Spleen (tissue), 11 donors: ENCODE results near the gene TRABD2B. TPM values are rescaled to one million over a fixed set of nuclear protein-coding genes. Genes with fewer than 3 reads are reported as not detected.
A peak's percentile ranks its signal among the peaks of the same experiment; 100 is the strongest.

Source experiments
- DNase-seq: peaks from one replicate; pipeline ENCODE4 v3.0.0-alpha.2; 2020
- H3K27ac ChIP-seq, 8 donors: fragments of 200-600 bp; sonication (generic) in 7 of 8; 1 replicate in 4 of 8; 2 replicates in 4 of 8; pipeline versions ENCODE4 v1.5.0 to v1.8.0; 2016 to 2021; ENCODE audit warnings: inconsistent platforms in 4 of 8, mild to moderate bottlenecking in 4 of 8, moderate library complexity in 1 of 8
- H3K27me3 ChIP-seq, 7 donors: fragments of 200-600 bp; sonication (generic) in 6 of 7; replicated peaks in 1 of 7; 1 replicate in 4 of 7; 2 replicates in 3 of 7; pipeline versions ENCODE4 v1.5.0 to v1.8.0; 2016 to 2021; ENCODE audit warnings: inconsistent platforms in 3 of 7, mild to moderate bottlenecking in 1 of 7
- H3K36me3 ChIP-seq, 6 donors: fragments of 200-600 bp; sonication (generic) in 5 of 6; 1 replicate in 4 of 6; 2 replicates in 2 of 6; pipeline versions ENCODE4 v1.5.0 to v1.8.0; 2016 to 2021; ENCODE audit warnings: inconsistent platforms in 2 of 6
- H3K4me1 ChIP-seq, 6 donors: fragments of 200-600 bp; sonication (generic) in 5 of 6; 1 replicate in 3 of 6; 2 replicates in 3 of 6; pipeline versions ENCODE4 v1.5.0 to v1.8.0; 2016 to 2021; ENCODE audit warnings: inconsistent platforms in 3 of 6
- H3K4me3 ChIP-seq, 8 donors: fragments of 200-600 bp; sonication (generic) in 7 of 8; 1 replicate in 4 of 8; 2 replicates in 4 of 8; pipeline versions ENCODE4 v1.5.0 to v1.8.0; 2016 to 2021; ENCODE audit warnings: inconsistent platforms in 4 of 8, mild to moderate bottlenecking in 4 of 8, moderate library complexity in 2 of 8
- H3K9me3 ChIP-seq, 8 donors: fragments of 200-600 bp; sonication (generic) in 7 of 8; 1 replicate in 4 of 8; 2 replicates in 4 of 8; pipeline versions ENCODE4 v1.5.0 to v1.8.0; 2016 to 2021; ENCODE audit warnings: inconsistent platforms in 4 of 8
- POLR2A ChIP-seq, 3 donors: fragments of 450-650 bp; IDR thresholded peaks; one replicate each; pipeline ENCODE4 v1.5.1; 2017; ENCODE audit warnings: antibody characterized with exemption in 3 of 3, mild to moderate bottlenecking in 1 of 3
- POLR2AphosphoS5 ChIP-seq, 3 donors: sonication (generic); formaldehyde crosslinking; IDR thresholded peaks; one replicate each; pipeline ENCODE4 v1.5.1; 2017; ENCODE audit warnings: antibody characterized with exemption in 3 of 3
- WGBS, 5 donors: extraction: QIAGEN DNeasy Blood & Tissue Kit in 3 of 5; methylation state at CpG; one replicate each; pipeline versions ENCODE4 v1.1.5 to v1.1.7; 2013 to 2018; 5-methylcytosine and 5-hydroxymethylcytosine counted together
- intact Hi-C: fragments of 100-400 bp; cut with DNase I; formaldehyde crosslinking; loops from one replicate; pipeline ENCODE4 v1.15.0; 2023; ENCODE audit warnings: low total_unique reads
- polyA plus RNA-seq, 3 donors: library from polyadenylated mRNA; stranded (reverse); fragments of 200-250 nt; gene quantifications; one replicate each; pipeline ENCODE4 v1.2.1, GENCODE V29; 2013
- total RNA-seq, 7 donors: library from RNA; depleted of rRNA in 3 of 7; stranded (reverse); fragments of >200 nt in 3 of 7; fragmentation: NEBNext Ultra II Directional in 4 of 7; extraction: Animal tissue kit (Norgen Biotek cat#: 25700) in 4 of 7; gene quantifications; one replicate each; pipeline versions ENCODE4 v1.1.0 to v1.2.1, GENCODE V29; 2016 to 2021
- TF ChIP-seq, protein P1 (sequence below), 11 experiments: fragments of 200-600 bp in 7 of 11; fragments of 450-650 bp in 4 of 11; sonication (generic) in 4 of 11; IDR thresholded peaks in 8 of 11; conservative IDR thresholded peaks in 3 of 11; 1 replicate in 7 of 11; 2 replicates in 4 of 11; pipeline versions ENCODE4 v1.4.0 to v1.8.0; 2016 to 2021; ENCODE audit warnings: antibody characterized with exemption in 11 of 11, inconsistent platforms in 4 of 11, mild to moderate bottlenecking in 1 of 11
- donor health status: healthy with polysubstance abuse.
- donor health status: DM: no; HTN: no; CAD: no; lungs with moderate emphysema.
- donor health status: DM: no; HTN: no; CAD: no.
- donor health status: Bipolar disorder and iron deficiency.
- donor health status: healthy.
- donor health status: DM: no; HTN: no; CAD: no.
- donor health status: DM: yes; HTN: yes; CAD: no.

Gene TRABD2B
- total and polyA plus RNA-seq, 10 donors = 0.11 to 3.5 (median 0.64) TPM

DNA sequence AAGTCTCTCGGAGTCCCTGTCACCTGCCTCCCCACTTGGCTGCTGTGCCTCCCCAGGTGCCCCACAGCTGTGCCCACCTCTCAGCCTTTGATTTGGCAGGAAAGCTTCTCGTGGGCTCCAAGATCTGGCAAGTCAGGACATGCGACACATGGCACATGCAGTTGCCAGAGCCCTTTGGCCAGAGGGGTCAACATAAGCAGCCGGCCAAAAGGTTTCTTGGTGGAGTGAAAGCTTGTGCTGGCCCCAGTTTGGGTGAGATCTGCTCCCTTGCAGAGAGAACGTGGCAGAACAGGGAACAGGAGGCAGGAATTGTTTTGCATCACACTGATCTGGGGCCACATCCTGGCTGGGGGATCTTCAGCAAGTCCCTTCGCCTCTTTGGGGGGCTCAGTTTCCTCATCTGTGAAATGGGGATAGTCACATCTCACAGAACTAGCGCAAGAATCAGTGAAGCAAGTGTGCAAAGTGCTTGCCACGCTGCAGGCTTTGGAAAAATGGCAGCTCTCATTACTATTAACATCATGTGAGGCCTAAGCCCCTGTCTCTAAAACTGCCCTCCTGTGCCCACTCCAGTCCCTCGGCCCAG lies 232.6 kb downstream of the TRABD2B start:
- TF ChIP-seq POLR2A (IDR thresholded peaks at IDR 0.05) (no peak), POLR2AphosphoS5 (IDR thresholded peaks at IDR 0.05) (no peak)
- TF ChIP-seq, protein P1, sequence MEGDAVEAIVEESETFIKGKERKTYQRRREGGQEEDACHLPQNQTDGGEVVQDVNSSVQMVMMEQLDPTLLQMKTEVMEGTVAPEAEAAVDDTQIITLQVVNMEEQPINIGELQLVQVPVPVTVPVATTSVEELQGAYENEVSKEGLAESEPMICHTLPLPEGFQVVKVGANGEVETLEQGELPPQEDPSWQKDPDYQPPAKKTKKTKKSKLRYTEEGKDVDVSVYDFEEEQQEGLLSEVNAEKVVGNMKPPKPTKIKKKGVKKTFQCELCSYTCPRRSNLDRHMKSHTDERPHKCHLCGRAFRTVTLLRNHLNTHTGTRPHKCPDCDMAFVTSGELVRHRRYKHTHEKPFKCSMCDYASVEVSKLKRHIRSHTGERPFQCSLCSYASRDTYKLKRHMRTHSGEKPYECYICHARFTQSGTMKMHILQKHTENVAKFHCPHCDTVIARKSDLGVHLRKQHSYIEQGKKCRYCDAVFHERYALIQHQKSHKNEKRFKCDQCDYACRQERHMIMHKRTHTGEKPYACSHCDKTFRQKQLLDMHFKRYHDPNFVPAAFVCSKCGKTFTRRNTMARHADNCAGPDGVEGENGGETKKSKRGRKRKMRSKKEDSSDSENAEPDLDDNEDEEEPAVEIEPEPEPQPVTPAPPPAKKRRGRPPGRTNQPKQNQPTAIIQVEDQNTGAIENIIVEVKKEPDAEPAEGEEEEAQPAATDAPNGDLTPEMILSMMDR (IDR thresholded peaks at IDR 0.05 in 8 of 11, conservative IDR thresholded peaks at IDR 0.05 in 3 of 11) = no peak
- H3K27me3 ChIP-seq = peaks cover 0 to 26% (median 0%) of the 10 kb centered on the region in 7 donors
- no peaks in the 10 kb centered on the region for H3K9me3 ChIP-seq
- H3K27ac ChIP-seq = no peak overlapping the region
- H3K4me3 ChIP-seq = no peak overlapping the region
- DNase-seq = peak; percentile 29
- no peaks in the 10 kb centered on the region for H3K36me3 ChIP-seq
- WGBS, 5 donors = 85 to 92% (median 87%) methylated on average over 6 to 9 of the region's 9 CpGs
- intact Hi-C loops = no loop called here
- H3K4me1 ChIP-seq = peaks cover 0 to 6% (median 0%) of the 10 kb centered on the region in 6 donors

DNA sequence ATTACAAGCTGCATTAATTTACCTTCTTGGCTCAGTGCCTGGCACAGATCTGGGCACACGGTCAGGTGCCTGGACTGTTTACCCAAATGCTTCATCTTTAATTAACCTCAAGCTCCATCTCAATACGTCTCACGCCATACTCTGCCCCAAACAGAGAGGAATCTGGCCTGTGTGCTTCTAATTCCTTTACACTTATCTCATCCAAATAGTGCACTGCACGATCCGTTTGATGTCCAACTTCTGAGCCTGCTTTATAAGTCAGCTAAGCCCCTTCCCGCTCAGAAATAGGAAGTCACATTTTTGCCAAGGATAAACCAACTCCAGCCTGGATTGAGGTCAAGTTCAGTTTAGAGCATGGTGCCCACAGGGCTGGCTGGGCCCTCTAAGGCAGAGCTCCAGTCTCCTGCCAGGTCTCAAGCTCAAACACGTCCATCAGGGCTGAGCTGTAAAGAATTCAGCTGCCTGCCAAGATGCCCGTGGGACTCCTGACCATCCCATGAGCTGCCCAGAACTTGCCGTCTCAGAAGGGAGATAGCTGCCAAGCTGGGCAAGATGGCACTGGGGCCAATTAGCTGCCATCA lies 233.5 kb downstream of the TRABD2B start:
- peaks cover 0 to 6% (median 0%) of the 10 kb centered on the region in 6 donors for H3K4me1 ChIP-seq
- intact Hi-C loops = no loop called here
- H3K27ac ChIP-seq = no peak overlapping the region
- DNase-seq = peak; percentile 47
- 68 to 88% (median 79%) methylated on average over 9 of the region's 9 CpGs for WGBS, 5 donors
- H3K4me3 ChIP-seq = no peak overlapping the region
- no peaks in the 10 kb centered on the region for H3K9me3 ChIP-seq
- H3K27me3 ChIP-seq = peaks cover 0 to 29% (median 0%) of the 10 kb centered on the region in 7 donors
- TF ChIP-seq, protein P1 (IDR thresholded peaks at IDR 0.05 in 8 of 11, conservative IDR thresholded peaks at IDR 0.05 in 3 of 11) = no peak
- TF ChIP-seq POLR2A (IDR thresholded peaks at IDR 0.05) (no peak), POLR2AphosphoS5 (IDR thresholded peaks at IDR 0.05) (no peak)
- H3K36me3 ChIP-seq = no peaks in the 10 kb centered on the region

DNA sequence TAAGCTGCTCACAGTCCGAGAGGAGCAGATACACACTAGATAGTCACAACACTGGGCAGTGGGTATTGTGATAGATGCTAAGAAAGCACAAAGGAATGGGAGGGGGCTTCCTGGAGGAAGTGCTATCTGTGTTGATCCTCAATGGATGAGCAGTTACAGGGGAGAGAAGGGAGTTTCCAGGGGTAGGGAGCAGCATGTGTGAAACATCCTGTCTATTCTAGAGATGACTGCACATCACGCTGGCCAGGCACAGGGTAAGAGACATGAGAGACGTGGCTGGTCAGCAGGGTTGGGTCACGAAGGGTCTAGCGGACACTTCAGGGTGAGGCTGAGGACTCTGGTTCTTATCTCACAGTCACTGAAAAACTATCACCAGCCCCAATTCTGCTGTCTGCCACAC lies 235.2 kb downstream of the TRABD2B start:
- Histone ChIP-seq H3K9me3 (no peaks in the 10 kb centered on the region), H3K27me3 (peaks cover 0 to 42% (median 0%) of the 10 kb centered on the region in 7 donors), H3K36me3 (no peaks in the 10 kb centered on the region), H3K4me3 (no peak overlapping the region), H3K27ac (no peak overlapping the region), H3K4me1 (peaks cover 0 to 6% (median 0%) of the 10 kb centered on the region in 6 donors)
- 49 to 70% (median 58%) methylated on average over 5 of the region's 5 CpGs for WGBS, 5 donors
- intact Hi-C loops = no loop called here
- TF ChIP-seq POLR2A (IDR thresholded peaks at IDR 0.05) (no peak), POLR2AphosphoS5 (IDR thresholded peaks at IDR 0.05) (no peak)
- TF ChIP-seq, protein P1 (IDR thresholded peaks at IDR 0.05 in 8 of 11, conservative IDR thresholded peaks at IDR 0.05 in 3 of 11) = no peak
- DNase-seq = peak; percentile 29

DNA sequence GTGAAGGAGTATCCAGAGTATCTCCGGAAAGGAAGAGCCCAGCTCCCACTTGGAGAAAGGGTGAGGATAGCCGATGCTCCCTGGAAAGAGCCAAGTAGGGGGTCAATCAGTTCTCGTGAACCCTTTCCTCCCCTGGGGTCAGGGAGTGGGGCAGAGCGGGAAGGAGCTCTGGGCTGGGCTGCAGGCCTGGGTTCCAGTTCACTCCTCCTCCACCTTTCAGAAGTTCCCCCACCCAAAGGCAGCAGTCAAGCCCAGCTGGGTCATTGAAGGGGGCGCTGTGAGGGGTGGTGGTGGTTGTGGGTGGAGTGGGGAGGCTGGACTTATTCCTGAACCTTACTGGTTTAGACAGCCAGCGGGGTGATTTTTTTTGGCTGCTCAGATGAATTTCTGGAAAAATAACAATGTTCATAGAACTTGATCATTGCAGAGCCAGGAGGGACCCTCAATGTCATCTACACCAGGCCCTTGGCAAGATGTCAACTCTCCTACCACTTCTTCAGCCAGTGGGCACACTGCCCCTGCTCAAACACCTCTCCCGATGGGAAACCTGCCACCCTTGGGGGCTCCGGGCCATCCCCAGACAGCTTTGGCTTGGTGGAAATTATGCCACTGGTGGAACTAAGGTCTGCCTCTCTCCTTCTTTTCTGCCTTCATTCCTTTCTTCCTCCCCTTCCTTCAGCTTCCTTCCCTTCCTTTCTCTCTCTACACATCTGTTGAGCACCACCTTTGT lies 235.8 kb downstream of the TRABD2B start:
- Histone ChIP-seq H3K9me3 (no peaks in the 10 kb centered on the region), H3K27ac (no peak overlapping the region), H3K4me3 (no peak overlapping the region), H3K4me1 (peaks cover 0 to 6% (median 0%) of the 10 kb centered on the region in 6 donors), H3K27me3 (peaks cover 0 to 45% (median 0%) of the 10 kb centered on the region in 7 donors), H3K36me3 (no peaks in the 10 kb centered on the region)
- intact Hi-C loops = no loop called here
- TF ChIP-seq POLR2A (IDR thresholded peaks at IDR 0.05) (no peak), POLR2AphosphoS5 (IDR thresholded peaks at IDR 0.05) (no peak)
- TF ChIP-seq, protein P1 (IDR thresholded peaks at IDR 0.05 in 8 of 11, conservative IDR thresholded peaks at IDR 0.05 in 3 of 11) = no peak
- 72 to 83% (median 77%) methylated on average over 8 of the region's 8 CpGs for WGBS, 5 donors
- peak; percentile 41 for DNase-seq
